DLD1 (cell line): ENCODE measurements around the gene CAVIN1.
"Not testable (repeated sequence)": the region's sequence is repeated elsewhere in the genome, so short reads cannot be mapped to it uniquely, and the experiment has no call there.

Experiments
- in situ Hi-C: cut with HindIII; loops from 2 replicates; pipeline ENCODE4 v1.10.0; 2017; ENCODE audit warnings: low sequenced_read_pairs

The CAVIN1 gene

GRCh38 chr17:42436391-42436790 is 13.3 kb upstream of the CAVIN1 start:
- in situ Hi-C loops: no loop called here

- in situ Hi-C loops: no loop called here
These were observed 8.7 kb upstream of the CAVIN1 start for GRCh38 chr17:42431758-42432161.

- in situ Hi-C loops: no loop called here
These were observed 6.8 kb upstream of the CAVIN1 start for GRCh38 chr17:42429726-42430447.

- in situ Hi-C loops: no loop called here
These were observed 5.3 kb upstream of the CAVIN1 start for GRCh38 chr17:42428141-42428944.

GRCh38 chr17:42424991-42425610 is 2.0 kb upstream of the CAVIN1 start:
- in situ Hi-C loops: no loop called here

- in situ Hi-C loops: no loop called here
These were observed 710 bp upstream of the CAVIN1 start for GRCh38 chr17:42423766-42424165.

GRCh38 chr17:42422412-42422957 is 571 bp downstream of the CAVIN1 start:
- in situ Hi-C loops: no loop called here

- in situ Hi-C loops: no loop called here
These were observed 1.3 kb downstream of the CAVIN1 start for GRCh38 chr17:42421507-42422338.

- in situ Hi-C loops: no loop called here
These were observed 1.9 kb downstream of the CAVIN1 start for GRCh38 chr17:42421136-42421506.

- in situ Hi-C loops: not testable (repeated sequence)
These were observed 5.1 kb downstream of the CAVIN1 start for GRCh38 chr17:42417981-42418380.

- in situ Hi-C loops: no loop called here
These were observed 8.2 kb downstream of the CAVIN1 start for GRCh38 chr17:42414704-42415409.

- in situ Hi-C loops: no loop called here
These were observed 9.5 kb downstream of the CAVIN1 start for GRCh38 chr17:42413464-42414040.

- in situ Hi-C loops: no loop called here
These were observed 11.0 kb downstream of the CAVIN1 start for GRCh38 chr17:42411905-42412679.

- in situ Hi-C loops: no loop called here
These were observed 11.7 kb downstream of the CAVIN1 start for GRCh38 chr17:42411361-42411760.

GRCh38 chr17:42410319-42410685 is 12.8 kb downstream of the CAVIN1 start:
- in situ Hi-C loops: no loop called here

- in situ Hi-C loops: no loop called here
These were observed 13.3 kb downstream of the CAVIN1 start for GRCh38 chr17:42409523-42410318.

- in situ Hi-C loops: no loop called here
These were observed 15.0 kb downstream of the CAVIN1 start for GRCh38 chr17:42408061-42408460.

- in situ Hi-C loops: no loop called here
These were observed 15.7 kb downstream of the CAVIN1 start for GRCh38 chr17:42407289-42407836.
